ENCODE results near the gene PDPK1.

The PDPK1 gene

GRCh38 chr16:2537451-2538379 lies at the start of gene PDPK1:
Gene PDPK1, plus strand, starts transcription at chr16:2538021. Its CDS starts 92 bp downstream, at chr16:2538113.
- DNase-seq (ENCODE audit: low read depth, low spot score), result peak; percentile 99

GRCh38 chr16:2489581-2489980 lies 48.2 kb upstream of the PDPK1 start:
- no peak for DNase-seq (ENCODE audit: low read depth, low spot score)

GRCh38 chr16:2490190-2491105 lies 47.4 kb upstream of the PDPK1 start:
- DNase-seq (ENCODE audit: low read depth, low spot score), result no peak

GRCh38 chr16:2492292-2492691 lies 45.5 kb upstream of the PDPK1 start:
- no peak for DNase-seq (ENCODE audit: low read depth, low spot score)

GRCh38 chr16:2493605-2494004 lies 44.2 kb upstream of the PDPK1 start:
- no peak for DNase-seq (ENCODE audit: low read depth, low spot score)

GRCh38 chr16:2494616-2495015 lies 43.2 kb upstream of the PDPK1 start:
- no peak for DNase-seq (ENCODE audit: low read depth, low spot score)

GRCh38 chr16:2495041-2495440 lies 42.8 kb upstream of the PDPK1 start:
- no peak for DNase-seq (ENCODE audit: low read depth, low spot score)

- no peak for DNase-seq (ENCODE audit: low read depth, low spot score)
Measured at GRCh38 chr16:2496223-2497115, 41.4 kb upstream of the PDPK1 start.

- DNase-seq (ENCODE audit: low read depth, low spot score), result peak; percentile 46
Measured at GRCh38 chr16:2497116-2497630, 40.6 kb upstream of the PDPK1 start.

- DNase-seq (ENCODE audit: low read depth, low spot score), result no peak
Measured at GRCh38 chr16:2497695-2498484, 39.9 kb upstream of the PDPK1 start.

- DNase-seq (ENCODE audit: low read depth, low spot score), result no peak
Measured at GRCh38 chr16:2498531-2499253, 39.1 kb upstream of the PDPK1 start.

GRCh38 chr16:2499454-2499853 lies 38.4 kb upstream of the PDPK1 start:
- DNase-seq (ENCODE audit: low read depth, low spot score), result no peak

- no peak for DNase-seq (ENCODE audit: low read depth, low spot score)
Measured at GRCh38 chr16:2499890-2500429, 37.9 kb upstream of the PDPK1 start.

GRCh38 chr16:2500430-2500917 lies 37.3 kb upstream of the PDPK1 start:
- no peak for DNase-seq (ENCODE audit: low read depth, low spot score)

- peak; percentile 95 for DNase-seq (ENCODE audit: low read depth, low spot score)
Measured at GRCh38 chr16:2500918-2501750, 36.7 kb upstream of the PDPK1 start.

- no peak for DNase-seq (ENCODE audit: low read depth, low spot score)
Measured at GRCh38 chr16:2501946-2502895, 35.6 kb upstream of the PDPK1 start.

- no peak for DNase-seq (ENCODE audit: low read depth, low spot score)
Measured at GRCh38 chr16:2505695-2506094, 32.1 kb upstream of the PDPK1 start.

All from astrocyte of the hippocampus (primary cell).